ENCODE measurements around the gene AKAP9. TPM values are rescaled to one million over a fixed set of nuclear protein-coding genes. Genes with fewer than 3 reads are reported as not detected.
A peak's percentile ranks its signal among the peaks of the same experiment; 100 is the strongest.

The AKAP9 gene
- total and polyA plus RNA-seq, 9 of the 15 experiments (the other 6 are each of a cell fraction or from before 2014, with no cell fraction given), result 25.5 to 80.9 (median 46.3) TPM

DNA sequence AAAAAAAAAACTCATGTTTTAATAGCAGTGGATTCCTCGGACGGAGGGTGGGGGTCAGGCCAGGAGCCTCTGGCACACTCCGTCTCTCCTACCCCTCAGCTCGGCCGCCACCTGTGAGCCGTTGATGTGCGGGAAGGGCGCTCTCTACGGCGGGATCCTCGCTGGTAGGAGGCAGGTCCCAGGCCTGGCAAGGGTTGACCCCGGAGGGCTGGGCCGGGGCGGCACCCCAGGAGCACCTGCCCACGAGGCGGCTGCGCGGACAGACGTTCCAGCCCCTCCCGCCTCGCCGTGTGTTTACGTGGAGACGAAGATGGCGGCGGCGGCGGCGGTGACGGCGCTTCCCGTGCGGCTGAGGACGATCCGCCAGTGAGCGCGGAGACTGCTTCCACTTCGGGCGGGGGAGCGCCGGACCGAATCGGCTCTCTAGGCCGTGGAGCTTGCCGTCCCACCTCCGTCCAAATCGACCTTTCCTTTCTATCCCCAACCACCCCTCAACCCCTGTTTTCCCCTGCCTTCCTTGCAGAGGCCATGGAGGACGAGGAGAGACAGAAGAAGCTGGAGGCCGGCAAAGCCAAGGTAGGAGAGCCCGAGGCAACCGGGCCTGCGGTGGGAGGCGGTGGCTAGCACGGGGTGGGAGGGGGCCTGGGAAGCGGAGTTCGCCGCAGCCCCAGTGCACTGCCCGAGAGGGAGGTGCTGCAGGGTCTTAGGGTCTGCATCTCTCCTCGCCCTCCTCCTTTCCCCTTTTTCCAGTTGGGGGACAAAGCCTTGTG, at the start of gene AKAP9 (continued):
- TF ChIP-seq, protein P1, sequence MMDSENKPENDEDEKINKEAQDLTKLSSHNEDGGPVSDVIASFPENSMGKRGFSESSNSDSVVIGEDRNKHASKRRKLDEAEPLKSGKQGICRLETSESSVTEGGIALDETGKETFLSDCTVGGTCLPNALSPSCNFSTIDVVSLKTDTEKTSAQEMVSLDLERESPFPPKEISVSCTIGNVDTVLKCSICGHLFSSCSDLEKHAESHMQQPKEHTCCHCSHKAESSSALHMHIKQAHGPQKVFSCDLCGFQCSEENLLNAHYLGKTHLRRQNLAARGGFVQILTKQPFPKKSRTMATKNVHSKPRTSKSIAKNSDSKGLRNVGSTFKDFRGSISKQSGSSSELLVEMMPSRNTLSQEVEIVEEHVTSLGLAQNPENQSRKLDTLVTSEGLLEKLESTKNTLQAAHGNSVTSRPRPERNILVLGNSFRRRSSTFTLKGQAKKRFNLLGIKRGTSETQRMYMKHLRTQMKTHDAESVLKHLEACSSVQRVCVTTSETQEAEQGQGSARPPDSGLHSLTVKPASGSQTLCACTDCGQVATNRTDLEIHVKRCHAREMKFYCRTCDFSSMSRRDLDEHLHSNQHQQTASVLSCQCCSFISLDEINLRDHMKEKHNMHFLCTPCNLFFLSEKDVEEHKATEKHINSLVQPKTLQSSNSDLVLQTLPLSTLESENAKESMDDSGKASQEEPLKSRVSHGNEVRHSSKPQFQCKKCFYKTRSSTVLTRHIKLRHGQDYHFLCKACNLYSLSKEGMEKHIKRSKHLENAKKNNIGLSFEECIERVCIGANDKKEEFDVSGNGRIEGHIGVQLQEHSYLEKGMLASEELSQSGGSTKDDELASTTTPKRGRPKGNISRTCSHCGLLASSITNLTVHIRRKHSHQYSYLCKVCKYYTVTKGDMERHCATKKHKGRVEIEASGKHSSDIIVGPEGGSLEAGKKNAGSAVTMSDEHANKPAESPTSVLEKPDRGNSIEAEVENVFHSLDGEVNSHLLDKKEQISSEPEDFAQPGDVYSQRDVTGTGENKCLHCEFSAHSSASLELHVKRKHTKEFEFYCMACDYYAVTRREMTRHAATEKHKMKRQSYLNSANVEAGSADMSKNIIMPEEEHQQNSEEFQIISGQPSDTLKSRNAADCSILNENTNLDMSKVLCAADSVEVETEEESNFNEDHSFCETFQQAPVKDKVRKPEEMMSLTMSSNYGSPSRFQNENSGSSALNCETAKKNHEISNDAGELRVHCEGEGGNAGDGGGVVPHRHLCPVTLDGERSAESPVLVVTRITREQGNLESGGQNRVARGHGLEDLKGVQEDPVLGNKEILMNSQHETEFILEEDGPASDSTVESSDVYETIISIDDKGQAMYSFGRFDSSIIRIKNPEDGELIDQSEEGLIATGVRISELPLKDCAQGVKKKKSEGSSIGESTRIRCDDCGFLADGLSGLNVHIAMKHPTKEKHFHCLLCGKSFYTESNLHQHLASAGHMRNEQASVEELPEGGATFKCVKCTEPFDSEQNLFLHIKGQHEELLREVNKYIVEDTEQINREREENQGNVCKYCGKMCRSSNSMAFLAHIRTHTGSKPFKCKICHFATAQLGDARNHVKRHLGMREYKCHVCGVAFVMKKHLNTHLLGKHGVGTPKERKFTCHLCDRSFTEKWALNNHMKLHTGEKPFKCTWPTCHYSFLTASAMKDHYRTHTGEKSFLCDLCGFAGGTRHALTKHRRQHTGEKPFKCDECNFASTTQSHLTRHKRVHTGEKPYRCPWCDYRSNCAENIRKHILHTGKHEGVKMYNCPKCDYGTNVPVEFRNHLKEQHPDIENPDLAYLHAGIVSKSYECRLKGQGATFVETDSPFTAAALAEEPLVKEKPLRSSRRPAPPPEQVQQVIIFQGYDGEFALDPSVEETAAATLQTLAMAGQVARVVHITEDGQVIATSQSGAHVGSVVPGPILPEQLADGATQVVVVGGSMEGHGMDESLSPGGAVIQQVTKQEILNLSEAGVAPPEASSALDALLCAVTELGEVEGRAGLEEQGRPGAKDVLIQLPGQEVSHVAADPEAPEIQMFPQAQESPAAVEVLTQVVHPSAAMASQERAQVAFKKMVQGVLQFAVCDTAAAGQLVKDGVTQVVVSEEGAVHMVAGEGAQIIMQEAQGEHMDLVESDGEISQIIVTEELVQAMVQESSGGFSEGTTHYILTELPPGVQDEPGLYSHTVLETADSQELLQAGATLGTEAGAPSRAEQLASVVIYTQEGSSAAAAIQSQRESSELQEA (IDR thresholded peaks at IDR 0.05; ENCODE audit: low read depth), result no peak
- TF ChIP-seq, protein P2, sequence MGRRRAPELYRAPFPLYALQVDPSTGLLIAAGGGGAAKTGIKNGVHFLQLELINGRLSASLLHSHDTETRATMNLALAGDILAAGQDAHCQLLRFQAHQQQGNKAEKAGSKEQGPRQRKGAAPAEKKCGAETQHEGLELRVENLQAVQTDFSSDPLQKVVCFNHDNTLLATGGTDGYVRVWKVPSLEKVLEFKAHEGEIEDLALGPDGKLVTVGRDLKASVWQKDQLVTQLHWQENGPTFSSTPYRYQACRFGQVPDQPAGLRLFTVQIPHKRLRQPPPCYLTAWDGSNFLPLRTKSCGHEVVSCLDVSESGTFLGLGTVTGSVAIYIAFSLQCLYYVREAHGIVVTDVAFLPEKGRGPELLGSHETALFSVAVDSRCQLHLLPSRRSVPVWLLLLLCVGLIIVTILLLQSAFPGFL (CRISPR knock-in tag; IDR thresholded peaks at IDR 0.05), result no peak
- TF ChIP-seq ZNF311 (CRISPR knock-in tag; IDR thresholded peaks at IDR 0.05) (no peak), SP2 (IDR thresholded peaks at IDR 0.05; ENCODE audit: extremely low read depth, low read depth, low read length, poor library complexity, severe bottlenecking) (no peak), RBM22 (IDR thresholded peaks at IDR 0.05; ENCODE audit: low read depth, low read length, poor library complexity, severe bottlenecking) (peak; percentile 78), TCF7 (IDR thresholded peaks at IDR 0.05; ENCODE audit: borderline replicate concordance) (no peak), SMARCA4 (IDR thresholded peaks at IDR 0.05) (no peak), RAD51 (IDR thresholded peaks at IDR 0.05; ENCODE audit: borderline replicate concordance, low read depth) (no peak), STAT5B (CRISPR knock-in tag; IDR thresholded peaks at IDR 0.05) (no peak), CBX3 (IDR thresholded peaks at IDR 0.05; ENCODE audit: borderline replicate concordance in 1 of 2, low read length in 2 of 2) (0 out of 3 replicates have a peak, but pooled peaks of 1 of the 2 experiments have one; percentile 39), SMAD4 (CRISPR knock-in tag; conservative IDR thresholded peaks at IDR 0.05) (peak; percentile 70)
